ENCODE measurements around the gene AFAP1L2. TPM values are rescaled to one million over a fixed set of nuclear protein-coding genes. Genes with fewer than 3 reads are reported as not detected.

Gene AFAP1L2
- polyA plus RNA-seq, 1 donor from 2014 or later: 0.88 TPM

DNA sequence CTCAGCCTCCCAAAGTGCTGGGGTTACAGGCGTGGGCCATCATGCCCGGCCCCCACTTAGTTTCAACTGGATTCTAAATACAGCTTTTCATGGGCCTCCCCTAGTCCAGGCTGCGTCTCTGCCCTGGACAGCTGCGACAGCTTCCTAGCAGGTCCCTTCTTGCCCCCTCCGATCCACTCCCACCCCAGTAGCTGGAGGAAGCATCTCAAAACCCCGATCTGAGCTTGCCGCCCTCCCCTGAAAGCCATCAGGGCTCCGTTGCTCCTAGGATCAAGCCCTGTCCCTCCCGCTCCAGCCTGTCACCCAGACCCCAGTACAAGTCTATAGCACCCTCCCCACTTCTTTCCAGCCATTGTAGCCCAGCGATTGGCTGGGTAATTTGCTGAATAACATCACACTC is 100.7 kb downstream of the AFAP1L2 start (continued):
- no peak for TF ChIP-seq EP300 (conservative IDR thresholded peaks at IDR 0.05; ENCODE audit: poor library complexity, severe bottlenecking)

DNA sequence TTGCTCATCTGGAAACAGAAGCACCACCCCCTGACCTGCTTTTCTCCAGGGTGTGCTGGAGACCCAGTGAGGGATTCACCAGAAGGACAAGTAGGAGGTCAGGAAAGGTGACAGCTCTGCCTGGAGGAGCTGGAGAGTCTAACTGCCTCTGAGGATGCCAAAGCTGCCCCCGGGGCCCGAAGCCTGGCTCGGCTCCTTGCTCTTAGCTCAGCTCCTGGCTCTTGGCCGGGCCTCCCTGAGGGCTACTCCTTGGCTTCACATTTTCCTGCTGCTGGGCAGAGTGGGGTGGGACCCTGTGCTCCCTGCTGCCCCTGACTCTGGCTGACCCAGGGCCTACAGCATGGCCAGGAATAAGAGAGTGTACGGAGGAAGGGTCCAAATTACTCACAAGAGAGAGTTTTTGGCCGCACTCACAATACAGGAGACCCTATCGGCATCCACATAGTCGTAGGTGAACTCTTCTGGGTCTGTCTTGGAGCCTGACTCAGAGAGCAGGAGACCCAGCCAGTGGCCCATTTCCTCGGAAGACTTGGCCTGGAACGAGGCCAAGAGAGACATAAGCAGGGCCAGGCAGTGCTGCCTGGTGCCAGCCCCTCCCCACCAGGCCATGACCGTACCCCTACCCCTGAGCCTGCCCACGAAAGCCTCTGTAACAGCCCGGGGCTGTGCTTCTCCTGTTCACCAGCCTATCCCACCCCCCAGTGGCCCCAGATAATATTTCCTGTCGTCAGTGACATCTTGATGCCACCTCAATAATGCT is 102.2 kb downstream of the AFAP1L2 start:
- H3K79me2 ChIP-seq (replicated peaks; ENCODE audit: insufficient read depth, low read length): no peaks in the 10 kb centered on the region
- H3K4me3 ChIP-seq (ENCODE audit: low read length): no peak overlapping the region
- no peaks in the 10 kb centered on the region for H4K20me1 ChIP-seq (ENCODE audit: insufficient read depth)
- H3K27me3 ChIP-seq (ENCODE audit: insufficient read depth, low read depth, low read length): no peaks in the 10 kb centered on the region
- peaks cover 4% of the 10 kb centered on the region for H3F3A ChIP-seq (ENCODE audit: insufficient read depth, low read length, poor library complexity, severe bottlenecking)
- no peak overlapping the region for H3K9ac ChIP-seq (ENCODE audit: low read length)
- TF ChIP-seq SMC3 (conservative IDR thresholded peaks at IDR 0.05; ENCODE audit: poor library complexity): no peak
- TF ChIP-seq, protein P1, sequence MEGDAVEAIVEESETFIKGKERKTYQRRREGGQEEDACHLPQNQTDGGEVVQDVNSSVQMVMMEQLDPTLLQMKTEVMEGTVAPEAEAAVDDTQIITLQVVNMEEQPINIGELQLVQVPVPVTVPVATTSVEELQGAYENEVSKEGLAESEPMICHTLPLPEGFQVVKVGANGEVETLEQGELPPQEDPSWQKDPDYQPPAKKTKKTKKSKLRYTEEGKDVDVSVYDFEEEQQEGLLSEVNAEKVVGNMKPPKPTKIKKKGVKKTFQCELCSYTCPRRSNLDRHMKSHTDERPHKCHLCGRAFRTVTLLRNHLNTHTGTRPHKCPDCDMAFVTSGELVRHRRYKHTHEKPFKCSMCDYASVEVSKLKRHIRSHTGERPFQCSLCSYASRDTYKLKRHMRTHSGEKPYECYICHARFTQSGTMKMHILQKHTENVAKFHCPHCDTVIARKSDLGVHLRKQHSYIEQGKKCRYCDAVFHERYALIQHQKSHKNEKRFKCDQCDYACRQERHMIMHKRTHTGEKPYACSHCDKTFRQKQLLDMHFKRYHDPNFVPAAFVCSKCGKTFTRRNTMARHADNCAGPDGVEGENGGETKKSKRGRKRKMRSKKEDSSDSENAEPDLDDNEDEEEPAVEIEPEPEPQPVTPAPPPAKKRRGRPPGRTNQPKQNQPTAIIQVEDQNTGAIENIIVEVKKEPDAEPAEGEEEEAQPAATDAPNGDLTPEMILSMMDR (IDR thresholded peaks at IDR 0.05; ENCODE audit: poor library complexity, severe bottlenecking): no peak
- TF ChIP-seq MXI1 (conservative IDR thresholded peaks at IDR 0.05; ENCODE audit: poor library complexity, severe bottlenecking): no peak
- TF ChIP-seq EP300 (conservative IDR thresholded peaks at IDR 0.05; ENCODE audit: poor library complexity, severe bottlenecking): no peak
- TF ChIP-seq, protein P2, sequence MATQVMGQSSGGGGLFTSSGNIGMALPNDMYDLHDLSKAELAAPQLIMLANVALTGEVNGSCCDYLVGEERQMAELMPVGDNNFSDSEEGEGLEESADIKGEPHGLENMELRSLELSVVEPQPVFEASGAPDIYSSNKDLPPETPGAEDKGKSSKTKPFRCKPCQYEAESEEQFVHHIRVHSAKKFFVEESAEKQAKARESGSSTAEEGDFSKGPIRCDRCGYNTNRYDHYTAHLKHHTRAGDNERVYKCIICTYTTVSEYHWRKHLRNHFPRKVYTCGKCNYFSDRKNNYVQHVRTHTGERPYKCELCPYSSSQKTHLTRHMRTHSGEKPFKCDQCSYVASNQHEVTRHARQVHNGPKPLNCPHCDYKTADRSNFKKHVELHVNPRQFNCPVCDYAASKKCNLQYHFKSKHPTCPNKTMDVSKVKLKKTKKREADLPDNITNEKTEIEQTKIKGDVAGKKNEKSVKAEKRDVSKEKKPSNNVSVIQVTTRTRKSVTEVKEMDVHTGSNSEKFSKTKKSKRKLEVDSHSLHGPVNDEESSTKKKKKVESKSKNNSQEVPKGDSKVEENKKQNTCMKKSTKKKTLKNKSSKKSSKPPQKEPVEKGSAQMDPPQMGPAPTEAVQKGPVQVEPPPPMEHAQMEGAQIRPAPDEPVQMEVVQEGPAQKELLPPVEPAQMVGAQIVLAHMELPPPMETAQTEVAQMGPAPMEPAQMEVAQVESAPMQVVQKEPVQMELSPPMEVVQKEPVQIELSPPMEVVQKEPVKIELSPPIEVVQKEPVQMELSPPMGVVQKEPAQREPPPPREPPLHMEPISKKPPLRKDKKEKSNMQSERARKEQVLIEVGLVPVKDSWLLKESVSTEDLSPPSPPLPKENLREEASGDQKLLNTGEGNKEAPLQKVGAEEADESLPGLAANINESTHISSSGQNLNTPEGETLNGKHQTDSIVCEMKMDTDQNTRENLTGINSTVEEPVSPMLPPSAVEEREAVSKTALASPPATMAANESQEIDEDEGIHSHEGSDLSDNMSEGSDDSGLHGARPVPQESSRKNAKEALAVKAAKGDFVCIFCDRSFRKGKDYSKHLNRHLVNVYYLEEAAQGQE (IDR thresholded peaks at IDR 0.05; ENCODE audit: borderline replicate concordance): no peak
- TF ChIP-seq POLR2AphosphoS5 (IDR thresholded peaks at IDR 0.05): no peak
- no peak for TF ChIP-seq EZH2 (IDR thresholded peaks at IDR 0.05; ENCODE audit: borderline replicate concordance, insufficient read depth, low read length, poor library complexity, severe bottlenecking)
- no peak for TF ChIP-seq TAF1 (IDR thresholded peaks at IDR 0.05; ENCODE audit: low read depth)
- TF ChIP-seq RAD21 (conservative IDR thresholded peaks at IDR 0.05): no peak
- H3K9me3 ChIP-seq (ENCODE audit: low read length): no peaks in the 10 kb centered on the region
- no peak overlapping the region for H3K4me2 ChIP-seq (ENCODE audit: low read length)
- H3K27ac ChIP-seq (ENCODE audit: low read length): no peak overlapping the region
- H3K9me2 ChIP-seq (ENCODE audit: insufficient read depth, low read length): no peaks in the 10 kb centered on the region
- no peak overlapping the region for H2AFZ ChIP-seq (ENCODE audit: low read depth, low read length)
- H3K36me3 ChIP-seq (ENCODE audit: insufficient read depth, low read length): no peaks in the 10 kb centered on the region

DNA sequence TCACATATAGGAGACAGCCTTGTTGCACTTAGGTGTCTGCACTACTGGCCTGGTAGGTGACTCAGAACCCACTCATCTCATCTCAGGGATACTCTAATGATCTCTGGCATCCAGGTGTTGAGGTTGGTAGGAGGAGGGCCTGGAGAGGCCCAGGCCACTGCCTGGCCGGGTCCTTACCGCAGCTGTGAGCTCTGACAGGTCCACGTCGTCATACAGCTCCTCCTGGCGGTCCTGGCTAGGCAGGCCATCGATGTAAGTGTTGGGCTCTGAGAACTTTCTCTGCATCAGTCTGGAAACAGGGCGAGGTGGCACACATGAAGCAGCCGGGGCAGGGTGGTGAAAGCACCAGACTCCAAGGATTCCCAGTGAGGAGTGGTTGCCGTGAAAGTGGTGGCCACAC is 103.1 kb downstream of the AFAP1L2 start:
- Histone ChIP-seq H3K36me3 (ENCODE audit: insufficient read depth, low read length) (no peaks in the 10 kb centered on the region), H3K9ac (ENCODE audit: low read length) (no peak overlapping the region), H3K9me3 (ENCODE audit: low read length) (no peaks in the 10 kb centered on the region), H3K27ac (ENCODE audit: low read length) (no peak overlapping the region), H3K27me3 (ENCODE audit: insufficient read depth, low read depth, low read length) (no peaks in the 10 kb centered on the region), H3K79me2 (replicated peaks; ENCODE audit: insufficient read depth, low read length) (no peaks in the 10 kb centered on the region), H2AFZ (ENCODE audit: low read depth, low read length) (no peak overlapping the region), H3F3A (ENCODE audit: insufficient read depth, low read length, poor library complexity, severe bottlenecking) (peaks cover 4% of the 10 kb centered on the region), H3K4me2 (ENCODE audit: low read length) (no peak overlapping the region), H4K20me1 (ENCODE audit: insufficient read depth) (no peaks in the 10 kb centered on the region), H3K9me2 (ENCODE audit: insufficient read depth, low read length) (no peaks in the 10 kb centered on the region), H3K4me3 (ENCODE audit: low read length) (no peak overlapping the region)
- TF ChIP-seq RAD21 (conservative IDR thresholded peaks at IDR 0.05): no peak

Data from neural cell (in vitro differentiated cells).